OCI-LY7 (cell line): ENCODE results near the gene MYBPHL.

ENCODE experiments used
- CTCF ChIP-seq: fragments of 200-600 bp; sonication (generic); conservative IDR thresholded peaks from 2 replicates; pipeline ENCODE4 v1.5.1; 2014; ENCODE audit warnings: mild to moderate bottlenecking, antibody characterized with exemption, low read length, moderate library complexity, mixed read lengths
- EZH2phosphoT487 ChIP-seq: fragments of 200-600 bp; sonication (generic); IDR thresholded peaks from 2 replicates; pipeline ENCODE4 v1.6.1; 2018; ENCODE audit warnings: low read depth, borderline replicate concordance, mild to moderate bottlenecking, mixed run types, antibody characterized with exemption, low read length, moderate library complexity, mixed read lengths

DNA sequence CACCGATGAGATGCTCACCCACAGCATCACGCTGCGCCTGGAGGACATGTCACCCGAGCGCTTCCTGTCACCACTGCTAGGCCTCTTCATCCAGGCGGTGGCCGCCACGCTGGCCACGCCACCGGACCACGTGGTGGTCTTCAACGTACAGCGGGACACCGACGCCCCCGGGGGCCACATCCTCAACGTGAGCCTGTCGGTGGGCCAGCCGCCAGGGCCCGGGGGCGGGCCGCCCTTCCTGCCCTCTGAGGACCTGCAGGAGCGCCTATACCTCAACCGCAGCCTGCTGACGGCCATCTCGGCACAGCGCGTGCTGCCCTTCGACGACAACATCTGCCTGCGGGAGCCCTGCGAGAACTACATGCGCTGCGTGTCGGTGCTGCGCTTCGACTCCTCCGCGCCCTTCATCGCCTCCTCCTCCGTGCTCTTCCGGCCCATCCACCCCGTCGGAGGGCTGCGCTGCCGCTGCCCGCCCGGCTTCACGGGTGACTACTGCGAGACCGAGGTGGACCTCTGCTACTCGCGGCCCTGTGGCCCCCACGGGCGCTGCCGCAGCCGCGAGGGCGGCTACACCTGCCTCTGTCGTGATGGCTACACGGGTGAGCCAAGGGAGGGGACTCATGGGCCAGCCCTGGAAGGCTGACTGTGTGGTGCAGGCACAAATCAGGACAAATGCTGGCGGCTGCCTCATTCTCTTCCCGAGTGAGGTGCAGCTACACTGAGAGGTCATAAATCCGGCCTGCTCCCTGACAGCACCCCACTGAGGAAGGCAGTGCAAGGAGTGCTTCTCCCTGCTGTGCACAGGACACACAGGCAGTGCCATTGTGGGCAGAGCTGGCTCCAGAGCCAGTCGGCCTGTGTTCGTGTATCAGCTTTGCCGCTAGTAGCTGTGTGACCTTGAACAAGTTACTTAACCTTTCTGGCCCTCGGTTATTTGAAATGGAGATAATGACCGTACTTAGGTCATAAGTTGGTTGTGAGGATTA, 48.0 kb downstream of the MYBPHL start:
- TF ChIP-seq CTCF (no peak), EZH2phosphoT487 (no peak)
